GM12878 (cell line): ENCODE results near the gene NPAS3. TPM values are rescaled to one million over a fixed set of nuclear protein-coding genes. Genes with fewer than 3 reads are reported as not detected.

ENCODE experiments used
- ATAC-seq: fragments of 200-7000 bp; cut with Tn5 transposase; 3 replicates; pipeline ENCODE4 v1.9.1; 2020; ENCODE audit warnings: mild to moderate bottlenecking, moderate library complexity
- BruUV-seq: library from RNA; stranded (reverse); fragments of 400-500 nt; replicated peaks from 2 replicates; lab custom pipeline; 2021; lab: Mats Ljungman, UMichigan
- CTCF ChIA-PET: fragments of 300-600 bp; sonication (Branson Sonifier 250); formaldehyde crosslinking; extraction: SDS; loops from one replicate; lab custom pipeline; 2021; ENCODE audit warnings: inconsistent platforms; lab: Yijun Ruan, JAX
- POLR2A ChIA-PET: fragments of 350-600 bp; formaldehyde crosslinking; extraction: SDS; loops from one replicate; lab custom pipeline; 2021; ENCODE audit warnings: inconsistent platforms; lab: Charles Lee
- RAD21 ChIA-PET: fragments of 300-600 bp; sonication (Branson Sonifier 250); formaldehyde crosslinking; loops from one replicate; lab custom pipeline; 2023; ENCODE audit warnings: antibody characterized with exemption; ENCODE audit not compliant: unreplicated experiment; lab: Charles Lee
- SMC1A ChIA-PET: fragments of 300-600 bp; sonication (Branson Sonifier 250); formaldehyde crosslinking; loops from one replicate; lab custom pipeline; 2023; ENCODE audit not compliant: unreplicated experiment, uncharacterized antibody; lab: Charles Lee
- DNase-seq: peaks from one replicate; pipeline ENCODE4 v3.0.0-alpha.2; 2011; ENCODE audit warnings: low read depth, low spot score
- FAIRE-seq: peaks from 3 replicates; lab custom pipeline; 2011; peaks lifted over from hg19 to GRCh38; lab: Jason Lieb, UNC
- H2AFZ ChIP-seq: 2 replicates; pipeline ENCODE4 v1.6.0; 2011; ENCODE audit warnings: low read depth, low read length, control low read depth; ENCODE audit not compliant: control insufficient read depth
- H3K27ac ChIP-seq: 2 replicates; pipeline ENCODE4 v1.5.1; 2011; ENCODE audit warnings: control low read depth; ENCODE audit not compliant: control insufficient read depth, insufficient read depth
- H3K27me3 ChIP-seq, 2 experiments: replicated peaks in 1 of 2; 2 replicates each; pipeline versions ENCODE4 v1.6.0 to v1.6.1; 2011; ENCODE audit warnings: low read length in 1 of 2; ENCODE audit not compliant: control insufficient read depth in 2 of 2, insufficient read depth in 2 of 2
- H3K36me3 ChIP-seq, 2 experiments: 2 replicates each; pipeline ENCODE4 v1.5.1; 2011; ENCODE audit warnings: low read length in 1 of 2; ENCODE audit not compliant: control insufficient read depth in 2 of 2, insufficient read depth in 2 of 2
- H3K4me1 ChIP-seq: 2 replicates; pipeline ENCODE4 v1.6.1; 2011; ENCODE audit warnings: mild to moderate bottlenecking, low read length, moderate library complexity, mixed read lengths; ENCODE audit not compliant: control insufficient read depth, insufficient read depth
- H3K4me2 ChIP-seq: 2 replicates; pipeline ENCODE4 v1.6.0; 2011; ENCODE audit warnings: control low read depth; ENCODE audit not compliant: control insufficient read depth, insufficient read depth
- H3K4me3 ChIP-seq: fragments of 200-600 bp; sonication (generic); 2 replicates; pipeline ENCODE4 v1.5.1; 2016
- H3K79me2 ChIP-seq: 2 replicates; pipeline ENCODE4 v1.6.0; 2011; ENCODE audit warnings: low read length; ENCODE audit not compliant: control insufficient read depth, insufficient read depth
- H3K9ac ChIP-seq: 2 replicates; pipeline ENCODE4 v1.8.0; 2011; ENCODE audit warnings: low read length, control low read depth, mixed read lengths; ENCODE audit not compliant: control insufficient read depth, insufficient read depth
- H3K9me3 ChIP-seq: replicated peaks from 3 replicates; pipeline ENCODE4 v1.5.1; 2011; ENCODE audit warnings: mild to moderate bottlenecking, low read length; ENCODE audit not compliant: control insufficient read depth, insufficient read depth
- H4K20me1 ChIP-seq: 2 replicates; pipeline ENCODE4 v1.6.0; 2011; ENCODE audit not compliant: control insufficient read depth, insufficient read depth
- KAT2A ChIP-seq: conservative IDR thresholded peaks from 2 replicates; pipeline ENCODE4 v1.6.1; 2011; ENCODE audit warnings: low read depth, low read length; ENCODE audit not compliant: control insufficient read depth
- NFXL1 ChIP-seq: fragments of 450-650 bp; IDR thresholded peaks from 2 replicates; pipeline ENCODE4 v1.6.1; 2017; ENCODE audit warnings: antibody characterized with exemption, mild to moderate bottlenecking, borderline replicate concordance
- POLR2AphosphoS5 ChIP-seq: IDR thresholded peaks from 2 replicates; pipeline ENCODE4 v1.6.1; 2011; ENCODE audit warnings: mild to moderate bottlenecking, low read length, inconsistent platforms
- STAT1 ChIP-seq: fragments of 450-650 bp; conservative IDR thresholded peaks from 2 replicates; pipeline ENCODE4 v1.6.1; 2014; ENCODE audit warnings: antibody characterized with exemption, mild to moderate bottlenecking
- TCF12 ChIP-seq: IDR thresholded peaks from 2 replicates; pipeline ENCODE4 v1.6.1; 2011; ENCODE audit warnings: low read depth, mild to moderate bottlenecking, low read length
- WRNIP1 ChIP-seq: IDR thresholded peaks from 2 replicates; pipeline ENCODE4 v1.6.1; 2011; ENCODE audit warnings: low read depth, low read length, improper control_type of control experiment, borderline replicate concordance
- ZNF622 ChIP-seq: fragments of 450-650 bp; IDR thresholded peaks from 2 replicates; pipeline ENCODE4 v1.6.1; 2017; ENCODE audit warnings: mild to moderate bottlenecking, inconsistent platforms
- WGBS: methylation state at CpG from one replicate; pipeline ENCODE4 v1.1.6; 2016; ENCODE audit warnings: low lambda C conversion rate; ENCODE audit not compliant: insufficient replicate concordance, insufficient coverage; ENCODE audit errors: missing lambda C conversion rate; 5-methylcytosine and 5-hydroxymethylcytosine counted together
- in situ Hi-C: fragments of 300-500 bp; cut with MboI; formaldehyde crosslinking; loops from 9 replicates; pipeline ENCODE4 v1.14.3; 2018; ENCODE audit warnings: mixed read lengths
- intact Hi-C: fragments of 100-400 bp; cut with micrococcal nuclease; formaldehyde crosslinking; loops from one replicate; pipeline ENCODE4 v1.14.2; 2022; ENCODE audit not compliant: unreplicated experiment
- polyA plus RNA-seq, 11 experiments: library from polyadenylated mRNA; depleted of rRNA in 4 of 11; unstranded in 6 of 11; stranded (reverse) in 5 of 11; fragments of >200 nt; fragmentation: Nextera tagmentation in 4 of 11; fragmentation: Illumina TruSeq in 1 of 11; extraction: Ambion mirVana in 4 of 11; extraction: Trizol in 1 of 11; gene quantifications; 1 replicate in 1 of 11; 2 replicates in 10 of 11; pipeline versions ENCODE4 v1.2.1 to v1.2.3, GENCODE V29; 2011 to 2016; ENCODE audit warnings: inconsistent platforms in 2 of 11, missing spikeins in 2 of 11, low read depth in 1 of 11
- total RNA-seq, 4 experiments: library from RNA; depleted of rRNA in 3 of 4; stranded (reverse); fragments of >200 nt in 3 of 4; fragmentation: Illumina TruSeq in 1 of 4; extraction: Trizol in 1 of 4; gene quantifications; 2 replicates each; pipeline versions ENCODE4 v1.2.1 to v1.2.3, GENCODE V29; 2013 to 2021
- TF ChIP-seq, protein P1 (sequence below): fragments of 450-650 bp; IDR thresholded peaks from 2 replicates; pipeline ENCODE4 v1.6.1; 2017; ENCODE audit warnings: mild to moderate bottlenecking, moderate library complexity
- TF ChIP-seq, protein P2 (sequence below): fragments of 450-650 bp; conservative IDR thresholded peaks from 2 replicates; pipeline ENCODE4 v1.6.1; 2017; ENCODE audit warnings: mild to moderate bottlenecking, moderate library complexity
- TF ChIP-seq, protein P3 (sequence below): IDR thresholded peaks from 2 replicates; pipeline ENCODE4 v1.6.1; 2012; ENCODE audit warnings: low read depth, low read length, improper control_type of control experiment
- TF ChIP-seq, protein P4 (sequence below): fragments of 450-650 bp; IDR thresholded peaks from 2 replicates; pipeline ENCODE4 v1.6.1; 2017; ENCODE audit warnings: mild to moderate bottlenecking, low read depth, inconsistent platforms; ENCODE audit not compliant: poor library complexity, severe bottlenecking
- TF ChIP-seq, protein P5 (sequence below): IDR thresholded peaks from 2 replicates; pipeline ENCODE4 v1.6.1; 2012; ENCODE audit warnings: low read depth, low read length, improper control_type of control experiment
- TF ChIP-seq, protein P6 (sequence below): IDR thresholded peaks from 2 replicates; pipeline ENCODE4 v1.6.1; 2011; ENCODE audit warnings: low read depth, mild to moderate bottlenecking, low read length, moderate library complexity, borderline replicate concordance; ENCODE audit errors: extremely low read depth

Gene NPAS3
- total and polyA plus RNA-seq, 10 of the 15 experiments (the other 5 are each of a cell fraction or from before 2014, with no cell fraction given): under 0.01 to 2.7 (median 0.03) TPM; not detected in 6

DNA sequence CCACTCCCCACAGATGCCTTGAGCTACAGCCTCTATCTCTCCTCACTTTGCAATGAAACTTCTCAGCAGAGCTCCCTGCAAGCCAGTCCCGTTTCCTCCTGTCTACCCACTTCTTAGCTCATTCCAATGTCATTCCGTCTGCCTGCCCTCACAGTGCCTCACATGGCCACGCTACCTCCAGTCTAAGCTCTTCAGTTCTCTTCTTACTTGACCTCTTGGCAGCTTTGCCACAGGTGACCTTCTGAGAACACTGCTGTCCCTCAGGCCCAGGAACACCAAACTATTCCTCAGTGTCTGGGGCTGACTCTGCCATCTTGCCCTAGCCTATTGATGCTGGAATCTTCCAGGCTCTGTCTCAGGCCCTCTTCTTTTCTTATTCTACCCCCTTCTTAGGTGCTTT is 902.1 kb downstream of the NPAS3 start:
- H3K4me3 ChIP-seq: no peak overlapping the region
- H3K27ac ChIP-seq: no peak overlapping the region
- ChIA-PET CTCF (interaction anchor here (0.6 to 21.4 kb wide), 47 partner anchors 8 to 1265 kb away, joined by 3 to 809 read pairs (median 4); no protein-coding TSS in a partner anchor), RAD21 (interaction anchor here (0.8 to 19.1 kb wide), 30 partner anchors 8 to 462 kb away, joined by 3 to 466 read pairs (median 5); no protein-coding TSS in a partner anchor), POLR2A (interaction anchor here (0.9 to 1.1 kb wide), 2 partner anchors 138 to 256 kb away, joined by 3 read pairs; no protein-coding TSS in a partner anchor), SMC1A (interaction anchor here (0.5 to 17.6 kb wide), 29 partner anchors 8 to 1727 kb away, joined by 3 to 668 read pairs (median 5); no protein-coding TSS in a partner anchor)
- H3K79me2 ChIP-seq: no peaks in the 10 kb centered on the region
- no peak overlapping the region for H2AFZ ChIP-seq
- DNase-seq (no peak), ATAC-seq (no peak), FAIRE-seq (no peak)
- H3K4me2 ChIP-seq: no peak overlapping the region
- 0% methylated on average over 3 of the region's 3 CpGs for WGBS
- no peaks in the 10 kb centered on the region for H3K9me3 ChIP-seq
- intact Hi-C loops (loop anchor here (10.0 kb wide), 1 partner anchor 114 kb away; the partner anchor contains the start of gene EGLN3), in situ Hi-C loops (no loop called here)
- H3K4me1 ChIP-seq: no peaks in the 10 kb centered on the region
- H4K20me1 ChIP-seq: no peaks in the 10 kb centered on the region
- BruUV-seq: no TSS peak
- no peaks in the 10 kb centered on the region for H3K36me3 ChIP-seq
- H3K27me3 ChIP-seq: peaks cover 0 to 3% of the 10 kb centered on the region in 2 experiments; a peak in 1 of 4 replicates
- H3K9ac ChIP-seq: no peak overlapping the region
- TF ChIP-seq, protein P1, sequence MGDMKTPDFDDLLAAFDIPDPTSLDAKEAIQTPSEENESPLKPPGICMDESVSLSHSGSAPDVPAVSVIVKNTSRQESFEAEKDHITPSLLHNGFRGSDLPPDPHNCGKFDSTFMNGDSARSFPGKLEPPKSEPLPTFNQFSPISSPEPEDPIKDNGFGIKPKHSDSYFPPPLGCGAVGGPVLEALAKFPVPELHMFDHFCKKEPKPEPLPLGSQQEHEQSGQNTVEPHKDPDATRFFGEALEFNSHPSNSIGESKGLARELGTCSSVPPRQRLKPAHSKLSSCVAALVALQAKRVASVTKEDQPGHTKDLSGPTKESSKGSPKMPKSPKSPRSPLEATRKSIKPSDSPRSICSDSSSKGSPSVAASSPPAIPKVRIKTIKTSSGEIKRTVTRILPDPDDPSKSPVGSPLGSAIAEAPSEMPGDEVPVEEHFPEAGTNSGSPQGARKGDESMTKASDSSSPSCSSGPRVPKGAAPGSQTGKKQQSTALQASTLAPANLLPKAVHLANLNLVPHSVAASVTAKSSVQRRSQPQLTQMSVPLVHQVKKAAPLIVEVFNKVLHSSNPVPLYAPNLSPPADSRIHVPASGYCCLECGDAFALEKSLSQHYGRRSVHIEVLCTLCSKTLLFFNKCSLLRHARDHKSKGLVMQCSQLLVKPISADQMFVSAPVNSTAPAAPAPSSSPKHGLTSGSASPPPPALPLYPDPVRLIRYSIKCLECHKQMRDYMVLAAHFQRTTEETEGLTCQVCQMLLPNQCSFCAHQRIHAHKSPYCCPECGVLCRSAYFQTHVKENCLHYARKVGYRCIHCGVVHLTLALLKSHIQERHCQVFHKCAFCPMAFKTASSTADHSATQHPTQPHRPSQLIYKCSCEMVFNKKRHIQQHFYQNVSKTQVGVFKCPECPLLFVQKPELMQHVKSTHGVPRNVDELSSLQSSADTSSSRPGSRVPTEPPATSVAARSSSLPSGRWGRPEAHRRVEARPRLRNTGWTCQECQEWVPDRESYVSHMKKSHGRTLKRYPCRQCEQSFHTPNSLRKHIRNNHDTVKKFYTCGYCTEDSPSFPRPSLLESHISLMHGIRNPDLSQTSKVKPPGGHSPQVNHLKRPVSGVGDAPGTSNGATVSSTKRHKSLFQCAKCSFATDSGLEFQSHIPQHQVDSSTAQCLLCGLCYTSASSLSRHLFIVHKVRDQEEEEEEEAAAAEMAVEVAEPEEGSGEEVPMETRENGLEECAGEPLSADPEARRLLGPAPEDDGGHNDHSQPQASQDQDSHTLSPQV: no peak
- TF ChIP-seq ZNF622 (no peak), TCF12 (no peak), WRNIP1 (no peak), POLR2AphosphoS5 (no peak), STAT1 (no peak), NFXL1 (no peak), KAT2A (no peak)
- TF ChIP-seq, protein P2, sequence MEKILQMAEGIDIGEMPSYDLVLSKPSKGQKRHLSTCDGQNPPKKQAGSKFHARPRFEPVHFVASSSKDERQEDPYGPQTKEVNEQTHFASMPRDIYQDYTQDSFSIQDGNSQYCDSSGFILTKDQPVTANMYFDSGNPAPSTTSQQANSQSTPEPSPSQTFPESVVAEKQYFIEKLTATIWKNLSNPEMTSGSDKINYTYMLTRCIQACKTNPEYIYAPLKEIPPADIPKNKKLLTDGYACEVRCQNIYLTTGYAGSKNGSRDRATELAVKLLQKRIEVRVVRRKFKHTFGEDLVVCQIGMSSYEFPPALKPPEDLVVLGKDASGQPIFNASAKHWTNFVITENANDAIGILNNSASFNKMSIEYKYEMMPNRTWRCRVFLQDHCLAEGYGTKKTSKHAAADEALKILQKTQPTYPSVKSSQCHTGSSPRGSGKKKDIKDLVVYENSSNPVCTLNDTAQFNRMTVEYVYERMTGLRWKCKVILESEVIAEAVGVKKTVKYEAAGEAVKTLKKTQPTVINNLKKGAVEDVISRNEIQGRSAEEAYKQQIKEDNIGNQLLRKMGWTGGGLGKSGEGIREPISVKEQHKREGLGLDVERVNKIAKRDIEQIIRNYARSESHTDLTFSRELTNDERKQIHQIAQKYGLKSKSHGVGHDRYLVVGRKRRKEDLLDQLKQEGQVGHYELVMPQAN: no peak
- TF ChIP-seq, protein P3, sequence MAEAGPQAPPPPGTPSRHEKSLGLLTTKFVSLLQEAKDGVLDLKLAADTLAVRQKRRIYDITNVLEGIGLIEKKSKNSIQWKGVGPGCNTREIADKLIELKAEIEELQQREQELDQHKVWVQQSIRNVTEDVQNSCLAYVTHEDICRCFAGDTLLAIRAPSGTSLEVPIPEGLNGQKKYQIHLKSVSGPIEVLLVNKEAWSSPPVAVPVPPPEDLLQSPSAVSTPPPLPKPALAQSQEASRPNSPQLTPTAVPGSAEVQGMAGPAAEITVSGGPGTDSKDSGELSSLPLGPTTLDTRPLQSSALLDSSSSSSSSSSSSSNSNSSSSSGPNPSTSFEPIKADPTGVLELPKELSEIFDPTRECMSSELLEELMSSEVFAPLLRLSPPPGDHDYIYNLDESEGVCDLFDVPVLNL: no peak
- TF ChIP-seq, protein P4, sequence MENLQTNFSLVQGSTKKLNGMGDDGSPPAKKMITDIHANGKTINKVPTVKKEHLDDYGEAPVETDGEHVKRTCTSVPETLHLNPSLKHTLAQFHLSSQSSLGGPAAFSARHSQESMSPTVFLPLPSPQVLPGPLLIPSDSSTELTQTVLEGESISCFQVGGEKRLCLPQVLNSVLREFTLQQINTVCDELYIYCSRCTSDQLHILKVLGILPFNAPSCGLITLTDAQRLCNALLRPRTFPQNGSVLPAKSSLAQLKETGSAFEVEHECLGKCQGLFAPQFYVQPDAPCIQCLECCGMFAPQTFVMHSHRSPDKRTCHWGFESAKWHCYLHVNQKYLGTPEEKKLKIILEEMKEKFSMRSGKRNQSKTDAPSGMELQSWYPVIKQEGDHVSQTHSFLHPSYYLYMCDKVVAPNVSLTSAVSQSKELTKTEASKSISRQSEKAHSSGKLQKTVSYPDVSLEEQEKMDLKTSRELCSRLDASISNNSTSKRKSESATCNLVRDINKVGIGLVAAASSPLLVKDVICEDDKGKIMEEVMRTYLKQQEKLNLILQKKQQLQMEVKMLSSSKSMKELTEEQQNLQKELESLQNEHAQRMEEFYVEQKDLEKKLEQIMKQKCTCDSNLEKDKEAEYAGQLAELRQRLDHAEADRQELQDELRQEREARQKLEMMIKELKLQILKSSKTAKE: no peak
- TF ChIP-seq, protein P5, sequence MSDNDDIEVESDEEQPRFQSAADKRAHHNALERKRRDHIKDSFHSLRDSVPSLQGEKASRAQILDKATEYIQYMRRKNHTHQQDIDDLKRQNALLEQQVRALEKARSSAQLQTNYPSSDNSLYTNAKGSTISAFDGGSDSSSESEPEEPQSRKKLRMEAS: no peak
- TF ChIP-seq, protein P6, sequence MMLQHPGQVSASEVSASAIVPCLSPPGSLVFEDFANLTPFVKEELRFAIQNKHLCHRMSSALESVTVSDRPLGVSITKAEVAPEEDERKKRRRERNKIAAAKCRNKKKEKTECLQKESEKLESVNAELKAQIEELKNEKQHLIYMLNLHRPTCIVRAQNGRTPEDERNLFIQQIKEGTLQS: no peak
